HG03095 (cell line): Measurements from ENCODE around the gene ADAP1.

Experiments
- ATAC-seq: cut with Tn5 transposase; IDR thresholded peaks from one replicate; pipeline ENCODE4 v1.9.1; 2021; ENCODE audit warnings: moderate library complexity; ENCODE audit not compliant: unreplicated experiment

Gene ADAP1

DNA sequence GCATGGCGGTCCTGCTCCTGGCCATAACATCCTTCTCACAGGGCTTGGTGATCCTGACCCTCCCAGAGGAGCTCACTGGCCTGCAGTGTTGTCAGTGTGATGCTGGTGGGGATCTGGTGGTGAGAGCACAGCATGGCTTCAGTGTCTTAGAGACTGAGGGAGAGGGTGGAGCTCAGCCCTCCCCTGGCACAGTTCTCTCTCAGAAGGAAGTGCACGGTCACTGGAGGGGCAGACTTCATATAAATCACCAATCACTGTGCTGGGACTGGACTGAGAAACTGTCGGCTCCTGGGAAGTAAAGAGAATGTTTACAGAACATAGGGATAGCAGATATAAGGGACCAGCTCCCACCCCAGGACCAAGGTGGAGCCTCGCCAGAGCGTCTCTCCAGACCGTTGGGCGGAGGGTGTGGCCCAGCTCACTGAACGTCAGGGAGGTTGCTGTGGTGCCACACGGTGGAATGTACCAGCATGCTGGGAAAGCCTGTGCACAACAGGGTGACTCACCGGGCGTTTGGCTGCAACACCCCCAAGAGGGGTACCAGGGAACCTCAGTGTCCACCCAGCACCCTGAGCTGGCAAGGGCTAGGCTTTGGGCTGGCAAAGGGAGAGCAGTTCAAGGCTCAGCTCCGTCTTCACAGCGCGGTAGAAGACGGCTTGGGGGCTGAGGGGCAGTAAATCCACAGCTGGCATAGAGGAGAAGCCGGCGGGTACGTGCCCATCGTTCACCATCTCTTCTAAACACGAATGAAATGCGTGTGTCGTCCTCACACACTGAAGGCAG lies 86.9 kb downstream of the ADAP1 start:
- no peak for ATAC-seq

DNA sequence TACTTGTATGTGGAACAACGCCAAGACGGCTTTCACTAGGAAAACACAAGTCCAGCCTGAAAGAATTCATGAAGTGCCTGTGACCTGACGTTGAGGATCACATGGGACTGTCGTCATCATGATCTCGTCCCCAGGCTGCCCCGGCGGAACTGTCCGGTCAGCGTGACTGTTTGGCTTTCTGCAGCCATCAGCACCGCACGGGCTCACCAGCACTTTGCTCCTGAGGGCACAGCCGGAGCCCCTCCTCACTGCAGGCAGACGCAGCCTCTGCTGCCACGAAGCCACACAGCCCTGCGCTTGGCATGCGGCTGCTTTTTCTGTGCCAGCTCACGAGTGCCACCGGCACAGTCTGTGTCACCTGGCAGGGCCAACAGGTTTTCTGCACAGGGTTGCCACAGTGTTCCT lies 87.5 kb downstream of the ADAP1 start:
- ATAC-seq, result no peak

DNA sequence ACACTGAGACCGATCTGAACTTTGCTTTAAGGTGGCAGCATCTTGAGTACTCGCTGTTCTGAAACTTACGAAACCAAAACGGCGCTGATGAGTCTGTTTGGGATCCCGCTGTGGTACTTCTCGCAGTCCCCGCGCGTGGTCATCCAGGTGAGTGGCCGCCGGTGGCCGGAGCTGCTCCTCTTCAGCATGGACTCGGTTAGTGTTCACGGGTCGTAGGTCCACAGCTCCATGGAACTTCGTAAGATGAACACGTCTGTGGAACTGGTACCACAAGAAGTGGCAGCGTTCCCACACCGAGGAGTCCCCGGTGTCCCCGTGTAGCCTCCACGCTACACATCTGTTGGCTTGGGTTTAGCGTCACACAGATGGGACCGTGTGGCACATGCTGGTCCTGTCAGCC lies 88.6 kb downstream of the ADAP1 start:
- ATAC-seq, result no peak

GRCh38 chr7:863106-863505 lies 91.4 kb downstream of the ADAP1 start:
- ATAC-seq, result no peak

DNA sequence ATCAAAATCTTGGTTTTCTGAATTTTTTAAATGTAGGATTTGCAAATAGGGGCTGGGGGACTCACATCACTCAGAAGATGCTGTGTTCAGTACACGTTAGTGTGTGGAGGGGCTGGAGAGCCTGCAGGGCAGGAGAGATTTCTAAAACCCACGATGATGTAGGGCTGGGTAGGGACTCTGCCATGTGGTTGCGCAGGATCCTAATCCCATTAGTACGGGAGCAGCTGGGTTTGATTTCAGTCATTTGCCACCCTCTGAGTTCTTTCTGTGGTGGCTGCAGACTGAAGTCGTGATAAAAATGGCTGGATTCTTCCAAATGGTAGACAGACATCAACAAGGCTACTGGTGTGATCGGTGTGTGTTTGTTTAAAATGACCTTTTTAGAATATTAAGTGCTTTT lies 92.3 kb downstream of the ADAP1 start:
- ATAC-seq, result no peak

GRCh38 chr7:861222-861621 lies 93.3 kb downstream of the ADAP1 start:
- no peak for ATAC-seq

GRCh38 chr7:860149-860548 lies 94.3 kb downstream of the ADAP1 start:
- ATAC-seq, result no peak

- no peak for ATAC-seq
Measured at GRCh38 chr7:859359-860030, 95.0 kb downstream of the ADAP1 start.

GRCh38 chr7:857661-858060 lies 96.8 kb downstream of the ADAP1 start:
- no peak for ATAC-seq

GRCh38 chr7:856444-857095 lies 97.9 kb downstream of the ADAP1 start:
- no peak for ATAC-seq

- ATAC-seq, result no peak
Measured at GRCh38 chr7:855686-856369, 98.7 kb downstream of the ADAP1 start.

DNA sequence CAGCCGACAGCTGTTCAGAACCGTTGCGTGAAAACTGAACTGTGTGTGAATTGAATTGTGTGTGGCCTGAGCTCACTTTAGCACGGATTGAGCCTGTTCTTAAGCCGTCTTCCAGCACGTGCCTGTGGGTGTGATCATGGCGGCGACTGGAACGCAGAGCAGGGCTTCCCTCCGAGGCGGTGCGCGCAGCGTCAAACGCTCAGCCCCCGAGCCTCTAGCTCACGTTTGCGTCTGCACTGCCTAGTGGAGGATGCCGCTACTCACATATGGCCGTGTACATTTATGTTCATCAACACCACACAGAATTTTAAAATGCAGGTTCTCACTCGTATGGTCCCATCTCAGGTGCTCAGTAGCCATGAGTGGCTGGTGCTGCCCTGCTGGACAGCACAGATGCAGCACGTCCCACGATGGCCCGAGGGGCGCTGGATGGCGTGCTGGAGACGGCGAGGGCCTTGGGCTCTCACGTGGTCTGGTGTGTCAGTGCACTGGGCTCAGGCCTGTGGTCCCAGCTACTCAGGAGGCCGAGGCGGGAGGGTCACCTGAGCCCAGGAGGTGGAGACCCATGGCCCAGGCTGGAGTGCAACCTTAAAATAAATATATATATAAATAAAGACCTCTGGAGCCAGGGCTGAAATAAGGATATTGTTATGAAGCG lies 100.2 kb downstream of the ADAP1 start:
- no peak for ATAC-seq

GRCh38 chr7:853366-854117 lies 100.9 kb downstream of the ADAP1 start:
- ATAC-seq, result no peak

DNA sequence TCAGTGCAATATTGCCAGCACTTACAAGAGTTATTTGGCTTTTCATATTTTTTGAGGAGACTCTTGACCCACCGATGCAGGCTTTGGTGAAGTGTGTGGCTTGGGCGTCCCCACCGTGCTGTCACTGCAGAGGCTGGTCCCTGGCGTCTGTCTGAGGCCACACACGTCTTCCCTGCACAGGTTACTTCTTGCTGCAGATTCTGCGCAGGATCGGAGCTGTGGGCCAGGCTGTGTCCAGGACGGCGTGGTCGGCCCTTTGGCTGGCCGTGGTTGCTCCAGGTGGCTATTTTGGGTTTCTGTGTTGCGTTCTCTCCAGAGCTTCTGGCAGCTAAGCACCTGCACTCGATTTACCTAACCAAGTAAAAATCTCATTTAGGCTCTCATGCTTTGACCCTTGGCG lies 103.3 kb downstream of the ADAP1 start:
- ATAC-seq, result no peak

- ATAC-seq, result no peak
Measured at GRCh38 chr7:849781-850180, 104.7 kb downstream of the ADAP1 start.

- no peak for ATAC-seq
Measured at GRCh38 chr7:849145-849544, 105.3 kb downstream of the ADAP1 start.
